Measurements from ENCODE around the gene SFTPD. TPM values are rescaled to one million over a fixed set of nuclear protein-coding genes. Genes with fewer than 3 reads are reported as not detected.

SFTPD gene
- total and polyA plus RNA-seq, 2 of the 8 experiments (the other 6 are each of a cell fraction or from before 2014, with no cell fraction given) = 0.21 to 0.54 TPM

GRCh38 chr10:79925614-79926013 lies 23.3 kb downstream of the SFTPD start:
- Histone ChIP-seq H3K36me3 (ENCODE audit: control insufficient read depth in 2 of 4, insufficient read depth in 4 of 4, low read length in 3 of 4) (no peaks in the 10 kb centered on the region), H3K79me1 (ENCODE audit: low read depth, low read length) (no peaks in the 10 kb centered on the region), H3K4me3 (ENCODE audit: extremely low read depth in 1 of 4, insufficient read depth in 2 of 4, low read depth in 3 of 4, low read length in 4 of 4) (no peak overlapping the region), H2BK12ac (ENCODE audit: low read depth, low read length) (no peak overlapping the region), H2BK20ac (ENCODE audit: low read length) (no peak overlapping the region), H3K23me2 (ENCODE audit: low read depth, low read length) (no peaks in the 10 kb centered on the region; the same call in 1 of the 2 replicates), H2BK15ac (ENCODE audit: low read length) (no peak overlapping the region), H3K14ac (ENCODE audit: insufficient read length) (no peak overlapping the region), H3K27me3 (replicated peaks in 1 of 4; ENCODE audit: control insufficient read depth in 3 of 4, extremely low read depth in 1 of 4, insufficient read depth in 3 of 4, low read length in 3 of 4) (peaks cover 0 to 12% (median 9%) of the 10 kb centered on the region in 4 experiments; a peak in 5 of 7 replicates), H4K91ac (replicated peaks; ENCODE audit: insufficient read length, low read length) (no peak overlapping the region), H3K79me2 (ENCODE audit: control insufficient read depth in 1 of 2, insufficient read depth in 2 of 2, low read length in 2 of 2) (no peaks in the 10 kb centered on the region), H3K4me1 (replicated peaks in 1 of 4; ENCODE audit: control insufficient read depth in 3 of 4, insufficient read depth in 4 of 4, low read length in 3 of 4) (peaks cover 0 to 2% (median under 1%) of the 10 kb centered on the region in 4 experiments; a peak in 2 of 7 replicates), H3K27ac (ENCODE audit: low read depth, low read length) (no peak overlapping the region), H3K9me3 (ENCODE audit: insufficient read depth in 2 of 2, low read depth in 1 of 2, low read length in 1 of 2) (no peaks in the 10 kb centered on the region), H2BK5ac (ENCODE audit: low read depth, low read length) (no peak overlapping the region), H2AK5ac (ENCODE audit: low read depth, low read length) (no peak overlapping the region), H2AFZ (ENCODE audit: low read length) (no peak overlapping the region), H2BK120ac (replicated peaks; ENCODE audit: low read depth, low read length) (no peak overlapping the region), H4K8ac (ENCODE audit: extremely low read depth, insufficient read depth, low read length) (no peak overlapping the region), H3K23ac (ENCODE audit: insufficient read length) (no peak overlapping the region), H4K5ac (ENCODE audit: insufficient read length, low read depth, low read length) (no peak overlapping the region), H3K56ac (replicated peaks; ENCODE audit: insufficient read length, low read depth, low read length) (no peak overlapping the region), H3K18ac (ENCODE audit: extremely low read depth, low read length) (no peak overlapping the region), H3K4me2 (ENCODE audit: insufficient read depth in 1 of 2, low read depth in 2 of 2, low read length in 2 of 2) (no peak overlapping the region), H4K20me1 (replicated peaks in 1 of 2; ENCODE audit: control insufficient read depth in 1 of 2, insufficient read depth in 2 of 2, low read length in 2 of 2) (no peaks in the 10 kb centered on the region), H3K4ac (replicated peaks; ENCODE audit: insufficient read length, low read depth, low read length) (no peak overlapping the region), H3K9ac (replicated peaks in 1 of 4; ENCODE audit: extremely low read depth in 1 of 4, low read depth in 3 of 4, low read length in 3 of 4) (no peak overlapping the region)
- DNase-seq (ENCODE audit: low read depth in 1 of 2, low spot score in 2 of 2) = peak in 1 of 2 experiments; percentile 17
- WGBS, 2 experiments (ENCODE audit: extremely low coverage in 1 of 2, insufficient coverage in 1 of 2, insufficient read length in 1 of 2, insufficient replicate concordance in 2 of 2, low coverage in 1 of 2, low lambda C conversion rate in 2 of 2, missing lambda C conversion rate in 1 of 2) = 65% methylated on average over 3 of the region's 3 CpGs; no CpG with 5 or more reads in 1 of the 2 experiments
- CTCF ChIA-PET (ENCODE audit: partially characterized antibody) = interaction anchor here (1.0 to 1.8 kb wide), 3 partner anchors 10 to 192 kb away, joined by 3 to 7 read pairs (median 3); no protein-coding TSS in a partner anchor
- FAIRE-seq = no peak
- POLR2A ChIA-PET (ENCODE audit: partially characterized antibody) = no interaction called here
- TF ChIP-seq MAX (IDR thresholded peaks at IDR 0.05) (no peak), CBX5 (IDR thresholded peaks at IDR 0.05; ENCODE audit: low read depth, low read length) (no peak), BCL11A (IDR thresholded peaks at IDR 0.05; ENCODE audit: low read depth in 2 of 2, low read length in 2 of 2) (no peak), SP4 (IDR thresholded peaks at IDR 0.05; ENCODE audit: low read length) (no peak), GTF2F1 (IDR thresholded peaks at IDR 0.05; ENCODE audit: borderline replicate concordance, low read depth, low read length) (no peak), HDAC2 (IDR thresholded peaks at IDR 0.05; ENCODE audit: borderline replicate concordance in 1 of 2, low read depth in 2 of 2, low read length in 2 of 2) (no peak), GABPA (IDR thresholded peaks at IDR 0.05; ENCODE audit: borderline replicate concordance, insufficient read depth, low read length) (no peak), CTCF (IDR thresholded peaks at IDR 0.05; ENCODE audit: control extremely low read depth in 1 of 3, insufficient read depth in 1 of 3, low read depth in 1 of 3, low read length in 3 of 3) (no peak), USF2 (IDR thresholded peaks at IDR 0.05; ENCODE audit: low read length) (no peak), TEAD4 (IDR thresholded peaks at IDR 0.05; ENCODE audit: low read depth, low read length) (no peak)
